Esophagus squamous epithelium (tissue), 5 donors: Measurements from ENCODE around the gene SSRP1. TPM values are rescaled to one million over a fixed set of nuclear protein-coding genes. Genes with fewer than 3 reads are reported as not detected.

Experiments used
- DNase-seq: peaks from one replicate; lab custom pipeline; 2025; lab: John Stamatoyannopoulos, UW
- H3K27ac ChIP-seq, 4 donors: fragments of 200-600 bp; sonication (generic); one replicate each; pipeline ENCODE4 v1.5.1; 2016 to 2019; ENCODE audit warnings: mild to moderate bottlenecking in 1 of 4
- H3K27me3 ChIP-seq, 4 donors: fragments of 200-600 bp; sonication (generic); 1 replicate in 3 of 4; 2 replicates in 1 of 4; pipeline versions ENCODE4 v1.5.1 to v1.6.0; 2017 to 2021; ENCODE audit warnings: antibody characterized with exemption in 1 of 4
- H3K36me3 ChIP-seq, 3 donors: fragments of 200-600 bp; sonication (generic); one replicate each; pipeline ENCODE4 v1.5.1; 2016 to 2019
- H3K4me1 ChIP-seq, 3 donors: fragments of 200-600 bp; sonication (generic); one replicate each; pipeline ENCODE4 v1.5.1; 2017 to 2019
- H3K4me3 ChIP-seq, 4 donors: fragments of 200-600 bp; sonication (generic); 1 replicate in 3 of 4; 2 replicates in 1 of 4; pipeline ENCODE4 v1.5.1; 2016 to 2019; ENCODE audit warnings: mild to moderate bottlenecking in 2 of 4, moderate library complexity in 1 of 4
- H3K9me3 ChIP-seq, 3 donors: fragments of 200-600 bp; sonication (generic); one replicate each; pipeline ENCODE4 v1.5.1; 2016 to 2019
- CTCF ChIP-seq, 6 experiments: fragments of 450-650 bp in 4 of 6; fragments of 200-600 bp in 2 of 6; sonication (generic) in 2 of 6; IDR thresholded peaks; one replicate each; pipeline ENCODE4 v1.5.1; 2016 to 2019; ENCODE audit warnings: antibody characterized with exemption in 6 of 6, mild to moderate bottlenecking in 4 of 6, moderate library complexity in 4 of 6
- POLR2A ChIP-seq, 4 donors: fragments of 450-650 bp; IDR thresholded peaks; one replicate each; pipeline ENCODE4 v1.6.1; 2017; ENCODE audit warnings: antibody characterized with exemption in 4 of 4, mild to moderate bottlenecking in 4 of 4, moderate library complexity in 3 of 4
- WGBS, 2 donors: methylation state at CpG; one replicate each; pipeline ENCODE4 v1.1.5; 2018; 5-methylcytosine and 5-hydroxymethylcytosine counted together
- intact Hi-C: fragments of 100-400 bp; cut with DNase I; formaldehyde crosslinking; loops from one replicate; pipeline ENCODE4 v1.15.0; 2022
- total RNA-seq, 4 donors: library from RNA; depleted of rRNA; stranded (reverse); fragments of >200 nt; gene quantifications; one replicate each; pipeline ENCODE4 v1.1.0, GENCODE V29; 2016
- donor health status: DM: yes; HTN: yes; CAD: no.

The SSRP1 gene
- total RNA-seq, 4 donors from 2014 or later, result 49.0 to 98.8 (median 81.3) TPM

- Histone ChIP-seq H3K9me3 (no peaks in the 10 kb centered on the region), H3K4me1 (peaks cover 57 to 100% (median 84%) of the 10 kb centered on the region in 3 donors), H3K27me3 (no peaks in the 10 kb centered on the region), H3K36me3 (peaks cover 19 to 60% (median 23%) of the 10 kb centered on the region in 3 donors), H3K27ac (peak overlapping the region; percentile 80 to 100 (median 89)), H3K4me3 (peak overlapping the region in 3 of 4 donors; percentile 3 to 31 (median 16))
- intact Hi-C loops, result no loop called here
- 46 to 59% methylated on average over 5 to 6 of the region's 7 CpGs for WGBS, 2 donors
- TF ChIP-seq CTCF (IDR thresholded peaks at IDR 0.05) (no peak), POLR2A (IDR thresholded peaks at IDR 0.05) (no peak)
- no peak for DNase-seq
These were observed 27.9 kb downstream of the SSRP1 start for GRCh38 chr11:57307666-57308270.

- Histone ChIP-seq H3K9me3 (no peaks in the 10 kb centered on the region), H3K27me3 (no peaks in the 10 kb centered on the region), H3K27ac (peak overlapping the region; percentile 44 to 100 (median 86)), H3K4me3 (peak overlapping the region in 3 of 4 donors; percentile 3 to 29 (median 16)), H3K36me3 (peaks cover 21 to 60% (median 27%) of the 10 kb centered on the region in 3 donors), H3K4me1 (peaks cover 49 to 95% (median 77%) of the 10 kb centered on the region in 3 donors)
- intact Hi-C loops, result no loop called here
- TF ChIP-seq POLR2A (IDR thresholded peaks at IDR 0.05), result no peak
- TF ChIP-seq CTCF (IDR thresholded peaks at IDR 0.05), result no peak
- no peak for DNase-seq
- 54 to 63% methylated on average over 9 of the region's 9 CpGs for WGBS, 2 donors
These were observed 28.6 kb downstream of the SSRP1 start for GRCh38 chr11:57306940-57307565.

GRCh38 chr11:57306161-57306876, 29.4 kb downstream of the SSRP1 start:
- H3K4me1 ChIP-seq, result peaks cover 43 to 88% (median 72%) of the 10 kb centered on the region in 3 donors
- TF ChIP-seq POLR2A (IDR thresholded peaks at IDR 0.05) (no peak), CTCF (IDR thresholded peaks at IDR 0.05) (no peak)
- intact Hi-C loops, result no loop called here
- H3K4me3 ChIP-seq, result peak overlapping the region in 2 of 4 donors; percentile 3 to 29
- peaks cover 29 to 66% (median 34%) of the 10 kb centered on the region in 3 donors for H3K36me3 ChIP-seq
- peak overlapping the region; percentile 44 to 100 (median 86) for H3K27ac ChIP-seq
- 65 to 71% methylated on average over 14 to 15 of the region's 15 CpGs for WGBS, 2 donors
- no peaks in the 10 kb centered on the region for H3K9me3 ChIP-seq
- no peak for DNase-seq
- H3K27me3 ChIP-seq, result no peaks in the 10 kb centered on the region

GRCh38 chr11:57305523-57305922, 30.2 kb downstream of the SSRP1 start:
- WGBS, 2 donors, result 85 to 91% methylated on average over 7 to 8 of the region's 8 CpGs
- Histone ChIP-seq H3K27ac (peak overlapping the region; percentile 68 to 100 (median 84)), H3K4me3 (no peak overlapping the region), H3K9me3 (peaks cover 0 to 5% (median 0%) of the 10 kb centered on the region in 3 donors), H3K36me3 (peaks cover 37 to 74% (median 42%) of the 10 kb centered on the region in 3 donors), H3K4me1 (peaks cover 40 to 80% (median 70%) of the 10 kb centered on the region in 3 donors), H3K27me3 (no peaks in the 10 kb centered on the region)
- no peak for DNase-seq
- no peak for TF ChIP-seq POLR2A (IDR thresholded peaks at IDR 0.05)
- TF ChIP-seq CTCF (IDR thresholded peaks at IDR 0.05), result no peak
- intact Hi-C loops, result no loop called here
